ENCODE data around the gene ZFAND2A. TPM values are rescaled to one million over a fixed set of nuclear protein-coding genes. Genes with fewer than 3 reads are reported as not detected.
"Not testable (repeated sequence)": the region's sequence is repeated elsewhere in the genome, so short reads cannot be mapped to it uniquely, and the experiment has no call there.

Gene ZFAND2A
- total RNA-seq, 1 experiment from 2014 or later = 17.7 TPM

DNA sequence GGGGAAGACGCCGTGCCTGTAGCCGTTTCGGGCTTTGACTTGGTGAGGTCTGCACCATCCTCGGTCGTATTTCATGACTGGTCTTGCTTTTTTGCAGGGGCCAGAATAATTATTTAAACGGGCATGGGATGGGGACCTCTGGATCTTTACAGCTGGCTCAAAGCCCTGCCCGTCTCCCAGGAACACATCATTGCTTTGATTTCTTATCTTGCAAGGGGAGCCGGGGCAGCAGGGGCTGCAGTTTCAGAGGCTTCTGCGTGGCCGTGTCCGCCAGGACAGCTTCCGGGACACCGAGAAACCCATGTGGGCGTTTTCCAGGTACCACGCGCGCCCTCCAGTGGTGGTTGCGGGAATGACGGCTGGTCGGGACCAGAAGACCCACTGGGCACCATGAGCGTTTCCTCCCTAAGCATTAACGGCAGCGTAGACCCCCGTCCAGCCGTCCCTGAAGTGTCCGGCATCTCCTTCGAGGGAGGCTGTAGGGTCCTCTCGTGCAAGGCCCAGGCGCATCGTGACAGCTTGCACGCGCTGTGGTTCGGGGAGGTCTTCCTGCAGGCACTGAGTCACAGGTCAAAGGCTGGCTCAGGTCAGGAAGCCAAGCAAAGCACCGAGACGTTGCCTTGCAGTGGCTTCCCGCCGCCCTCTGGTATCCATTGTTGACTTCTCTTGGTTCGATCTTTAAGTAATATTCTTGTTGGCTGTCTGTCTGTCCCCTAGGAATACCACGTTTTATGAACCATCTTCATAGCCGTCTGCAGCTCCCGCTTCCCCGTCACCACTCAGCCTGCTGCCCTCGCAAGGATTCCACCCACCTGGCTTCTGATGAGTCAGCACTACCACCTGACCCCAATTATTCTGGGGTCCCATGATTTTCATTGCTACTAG lies 16.2 kb upstream of the ZFAND2A start:
- DNase-seq (ENCODE audit: low spot score) = peak; percentile 80
- in situ Hi-C loops (cut with HindIII; ENCODE audit: low sequenced_read_pairs) = loop anchor here (10.0 kb wide), 1 partner anchor 211 kb away; no protein-coding TSS in a partner anchor

DNA sequence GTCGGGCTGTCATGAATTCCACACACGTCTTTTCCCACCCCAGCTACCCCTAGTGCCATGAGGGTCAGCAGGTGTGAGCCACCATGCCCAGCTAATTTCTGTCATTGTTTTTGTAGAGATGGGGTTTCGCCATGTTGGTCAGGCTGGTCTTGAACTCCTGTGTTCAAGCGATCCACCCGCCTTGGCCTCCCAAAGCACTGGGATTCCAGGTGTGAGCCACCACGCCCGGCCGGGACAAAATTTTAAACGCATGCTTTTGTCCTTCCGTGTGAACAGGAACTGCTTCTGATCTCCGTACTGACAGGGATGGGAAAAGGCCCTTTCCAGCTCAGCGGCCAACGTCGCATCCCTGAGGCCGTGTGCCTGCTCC lies 15.6 kb upstream of the ZFAND2A start:
- DNase-seq (ENCODE audit: low spot score) = no peak
- in situ Hi-C loops (cut with HindIII; ENCODE audit: low sequenced_read_pairs) = loop anchor here (10.0 kb wide), 1 partner anchor 211 kb away; no protein-coding TSS in a partner anchor

DNA sequence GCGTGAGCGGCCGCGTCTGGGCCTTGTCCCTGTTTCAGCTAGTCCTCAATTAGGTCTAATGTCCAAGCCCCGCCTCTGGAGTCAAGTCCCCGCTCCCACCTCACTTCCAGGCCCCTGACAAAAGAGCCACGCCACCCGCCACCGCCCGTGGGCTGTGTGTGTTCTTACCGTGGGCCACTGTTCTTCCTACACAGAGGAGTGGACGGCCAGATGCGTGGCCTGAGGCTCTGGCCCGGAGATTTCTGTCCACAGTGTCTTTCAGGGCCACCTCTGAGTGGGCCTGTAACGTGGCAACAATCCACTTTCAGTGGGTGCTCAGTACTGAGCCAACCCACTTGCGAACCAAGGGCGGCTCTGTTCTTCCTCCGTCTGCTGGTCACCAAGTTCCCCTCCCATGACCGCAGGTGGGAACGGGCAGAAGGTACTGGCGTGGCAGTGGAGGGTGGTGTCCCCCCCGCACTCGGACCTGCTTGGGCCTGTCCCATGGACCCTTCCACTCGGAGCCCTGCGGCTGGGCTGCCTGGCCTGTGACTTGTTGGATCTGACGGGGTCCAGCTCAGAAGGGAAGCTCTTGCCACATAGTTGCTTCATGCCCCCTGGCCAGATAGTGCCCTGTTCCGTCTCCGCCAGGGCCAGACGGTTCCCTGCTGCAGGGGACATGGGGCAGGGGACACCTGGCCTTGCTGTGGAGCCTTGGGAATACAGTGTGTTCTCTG lies 15.0 kb upstream of the ZFAND2A start:
- no peak for DNase-seq (ENCODE audit: low spot score)
- in situ Hi-C loops (cut with HindIII; ENCODE audit: low sequenced_read_pairs) = loop anchor here (10.0 kb wide), 1 partner anchor 210 kb away; no protein-coding TSS in a partner anchor

DNA sequence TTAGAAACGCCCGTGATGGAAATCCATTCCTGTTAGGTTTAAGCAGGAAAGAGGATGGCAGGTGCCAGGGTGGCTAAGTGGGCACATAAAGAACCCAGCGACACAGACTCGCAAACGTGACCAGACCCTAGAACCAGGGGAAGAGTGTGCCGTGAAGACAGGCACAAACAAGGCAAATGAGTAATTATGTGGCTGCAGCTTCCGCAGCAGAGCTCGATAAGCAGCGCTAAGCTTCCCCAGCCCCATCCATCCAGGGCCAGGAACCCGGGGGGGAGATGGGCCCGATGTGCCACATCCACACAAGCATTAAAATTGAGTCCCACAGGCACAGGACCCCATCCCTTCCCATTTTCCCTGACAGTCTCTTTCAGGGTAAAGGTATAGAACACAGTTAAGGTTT lies 14.0 kb upstream of the ZFAND2A start:
- in situ Hi-C loops (cut with HindIII; ENCODE audit: low sequenced_read_pairs) = loop anchor here (10.0 kb wide), 1 partner anchor 209 kb away; no protein-coding TSS in a partner anchor
- DNase-seq (ENCODE audit: low spot score) = no peak

- no peak for DNase-seq (ENCODE audit: low spot score)
- in situ Hi-C loops (cut with HindIII; ENCODE audit: low sequenced_read_pairs) = loop anchor here (10.0 kb wide), 1 partner anchor 208 kb away; no protein-coding TSS in a partner anchor
Measured at GRCh38 chr7:1172666-1173523, 12.9 kb upstream of the ZFAND2A start.

DNA sequence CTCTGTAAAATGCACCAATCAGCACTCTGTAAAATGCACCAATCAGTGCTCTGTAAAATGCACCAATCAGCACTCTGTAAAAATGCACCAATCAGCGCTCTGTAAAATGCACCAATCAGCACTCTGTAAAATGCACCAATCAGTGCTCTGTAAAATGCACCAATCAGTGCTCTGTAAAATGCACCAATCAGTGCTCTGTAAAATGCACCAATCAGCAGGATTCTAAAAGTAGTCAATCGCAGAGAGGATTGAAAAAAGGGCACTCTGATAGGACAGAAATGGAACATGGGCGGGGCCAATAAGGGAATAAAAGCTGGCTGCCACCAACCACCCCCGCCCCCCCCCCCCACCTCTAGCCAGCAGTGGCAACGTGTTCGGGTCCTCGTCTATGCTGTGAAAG lies 11.5 kb upstream of the ZFAND2A start:
- in situ Hi-C loops (cut with HindIII; ENCODE audit: low sequenced_read_pairs) = loop anchor here (10.0 kb wide), 1 partner anchor 207 kb away; no protein-coding TSS in a partner anchor
- peak; percentile 17 for DNase-seq (ENCODE audit: low spot score)

DNA sequence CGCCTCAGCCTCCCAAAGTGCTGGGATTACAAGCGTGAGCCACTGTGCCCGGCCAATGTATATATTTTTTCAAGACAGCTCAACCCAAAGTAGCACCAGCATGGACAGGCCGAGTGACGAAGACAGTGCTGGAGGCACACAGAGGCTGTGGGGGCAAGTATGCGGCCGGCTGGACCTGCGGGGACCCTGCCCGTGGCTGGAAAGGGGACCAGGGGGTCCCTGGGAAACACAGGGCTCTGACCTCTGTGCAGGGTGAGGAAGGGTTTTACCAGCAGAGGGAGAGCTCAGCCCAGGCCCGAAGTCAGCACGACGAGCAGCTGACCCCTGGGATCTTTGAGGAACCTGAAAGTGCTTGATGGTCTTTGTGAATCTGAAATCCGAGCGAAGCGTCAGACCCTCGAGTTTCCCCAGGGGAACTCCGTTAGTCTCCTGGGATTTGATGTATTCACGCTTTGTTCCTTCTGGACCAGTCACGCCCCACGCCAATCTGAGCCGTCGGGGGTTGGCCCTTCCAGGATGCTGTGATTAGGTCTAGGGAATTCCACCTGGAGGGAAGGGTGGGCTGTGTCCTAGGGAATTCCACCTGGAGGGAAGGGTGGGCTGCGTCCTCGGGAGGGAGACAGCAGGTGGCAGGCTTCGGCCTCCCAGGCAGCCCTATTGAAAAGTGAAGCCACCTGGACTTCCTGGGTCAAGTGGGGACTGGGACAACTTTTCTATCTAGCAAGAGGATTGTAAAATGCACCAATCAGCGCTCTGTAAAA lies 10.9 kb upstream of the ZFAND2A start:
- in situ Hi-C loops (cut with HindIII; ENCODE audit: low sequenced_read_pairs) = loop anchor here (10.0 kb wide), 1 partner anchor 206 kb away; no protein-coding TSS in a partner anchor
- DNase-seq (ENCODE audit: low spot score) = no peak

DNA sequence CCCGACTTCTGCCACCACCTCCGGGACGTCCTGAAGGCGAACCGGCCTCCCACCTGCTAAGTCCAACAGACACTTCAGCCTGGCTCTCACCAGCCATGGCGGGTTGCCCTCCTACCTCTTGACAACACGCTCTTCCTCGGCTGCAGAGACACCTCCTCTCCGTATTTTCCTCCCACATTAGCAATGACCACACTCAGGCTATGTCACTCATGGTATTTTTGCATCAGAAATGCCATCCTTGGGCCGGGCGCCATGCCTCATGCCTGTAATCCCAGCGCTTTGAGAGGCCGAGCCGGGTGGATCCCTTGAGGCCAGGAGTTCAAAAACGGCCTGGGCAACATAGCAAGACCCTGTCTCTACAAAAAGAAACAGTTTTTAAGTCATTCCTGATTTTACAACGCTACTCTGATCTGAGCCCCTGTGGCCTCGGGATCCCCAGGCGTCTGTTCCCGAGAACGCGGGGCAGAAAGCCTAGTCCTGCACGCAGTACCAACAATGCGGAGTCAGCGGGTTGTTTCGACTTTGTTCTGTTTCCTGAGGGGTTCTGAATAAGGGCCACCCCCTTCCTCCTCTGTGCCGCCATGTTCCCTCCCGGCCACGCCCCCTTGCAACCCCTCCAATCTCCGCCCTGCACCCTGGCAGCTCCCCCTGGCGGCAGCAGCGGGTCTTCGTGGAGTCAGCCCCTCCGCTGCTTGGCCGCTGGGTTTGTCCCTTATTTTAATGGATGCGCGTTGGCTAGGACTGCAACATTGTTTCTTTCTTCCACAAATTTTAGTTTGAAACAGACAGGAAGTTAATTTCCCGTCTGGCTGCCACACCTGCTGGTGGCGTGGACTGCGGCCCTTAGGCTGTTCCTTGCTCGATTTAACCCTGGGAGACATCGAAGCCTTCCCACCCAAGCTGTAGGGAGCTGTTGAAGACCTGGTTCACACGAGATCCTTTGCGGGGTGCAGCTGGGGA lies 9.7 kb upstream of the ZFAND2A start:
- in situ Hi-C loops (cut with HindIII; ENCODE audit: low sequenced_read_pairs) = loop anchor here (10.0 kb wide), 1 partner anchor 205 kb away; no protein-coding TSS in a partner anchor

GRCh38 chr7:1168422-1168821 lies 8.4 kb upstream of the ZFAND2A start:
- in situ Hi-C loops (cut with HindIII; ENCODE audit: low sequenced_read_pairs) = no loop called here
- DNase-seq (ENCODE audit: low spot score) = no peak

More for the DNA sequence above, 9.7 kb upstream of the ZFAND2A start:
- DNase-seq (ENCODE audit: low spot score) = peak; percentile 62

- DNase-seq (ENCODE audit: low spot score) = no peak
- in situ Hi-C loops (cut with HindIII; ENCODE audit: low sequenced_read_pairs) = no loop called here
Measured at GRCh38 chr7:1164436-1164835, 4.4 kb upstream of the ZFAND2A start.

DNA sequence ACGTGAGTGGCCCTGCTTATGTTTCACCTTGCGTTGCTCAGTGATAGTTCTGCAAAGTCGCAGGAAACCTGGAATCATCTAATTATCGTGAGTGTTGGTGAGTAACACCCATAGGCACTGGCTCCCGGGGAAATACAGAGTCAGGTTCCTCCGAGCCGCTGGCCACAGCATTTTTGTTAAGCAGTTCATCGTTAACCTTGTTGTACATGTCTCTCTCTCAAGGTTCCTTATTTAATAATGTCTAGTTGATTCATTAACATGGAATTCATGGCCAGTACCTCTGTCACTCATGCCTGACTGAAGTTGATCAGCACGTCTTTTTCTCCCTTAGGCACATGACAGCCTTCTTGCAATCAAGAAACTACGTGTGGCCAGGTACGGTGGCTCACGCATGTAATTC lies 3.1 kb upstream of the ZFAND2A start:
- in situ Hi-C loops (cut with HindIII; ENCODE audit: low sequenced_read_pairs) = no loop called here
- DNase-seq (ENCODE audit: low spot score) = no peak

GRCh38 chr7:1160670-1161021 lies 650 bp upstream of the ZFAND2A start:
- in situ Hi-C loops (cut with HindIII; ENCODE audit: low sequenced_read_pairs) = no loop called here
- DNase-seq (ENCODE audit: low spot score) = no peak

GRCh38 chr7:1159231-1159630 lies 765 bp downstream of the ZFAND2A start:
- in situ Hi-C loops (cut with HindIII; ENCODE audit: low sequenced_read_pairs) = not testable (repeated sequence)

GRCh38 chr7:1158203-1159126 lies 1.5 kb downstream of the ZFAND2A start:
- in situ Hi-C loops (cut with HindIII; ENCODE audit: low sequenced_read_pairs) = no loop called here
- DNase-seq (ENCODE audit: low spot score) = no peak

More at GRCh38 chr7:1159231-1159630, 765 bp downstream of the ZFAND2A start:
- not testable (repeated sequence) for DNase-seq (ENCODE audit: low spot score)

DNA sequence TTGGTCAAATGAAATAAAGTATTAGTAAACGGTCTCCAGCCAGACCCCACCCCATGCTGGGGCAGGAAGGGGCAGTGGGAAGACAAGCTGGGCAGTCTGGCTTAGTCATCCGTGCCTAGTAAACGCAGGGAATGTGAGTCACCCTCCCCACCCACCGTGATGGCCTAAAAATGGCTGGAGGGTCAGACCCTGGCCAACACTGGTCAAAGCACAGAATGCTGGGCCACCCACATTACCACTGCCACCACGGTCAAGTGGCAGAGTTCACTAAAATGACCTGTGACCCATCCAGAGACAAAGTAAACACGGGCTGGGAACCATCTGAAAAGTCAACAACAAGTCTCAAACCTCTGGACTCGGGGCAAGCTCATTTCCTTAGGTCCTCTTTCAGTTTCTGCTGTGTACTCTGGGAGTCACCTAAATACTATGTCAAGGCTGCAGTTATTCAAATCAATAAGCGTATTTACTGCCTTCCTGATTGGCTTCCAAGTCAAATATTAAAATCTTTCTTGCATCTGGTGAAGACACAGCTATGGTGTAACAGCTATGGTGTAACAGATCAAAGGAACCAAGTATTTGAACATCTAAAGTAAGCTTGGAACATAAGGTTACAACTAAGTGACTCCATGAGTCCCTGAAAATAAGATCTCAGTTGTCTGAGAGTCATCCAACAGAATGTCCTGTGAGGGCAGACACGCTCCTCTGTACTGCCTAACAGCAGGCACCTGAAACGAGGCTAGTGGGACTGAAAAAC lies 3.0 kb downstream of the ZFAND2A start:
- in situ Hi-C loops (cut with HindIII; ENCODE audit: low sequenced_read_pairs) = no loop called here
- no peak for DNase-seq (ENCODE audit: low spot score)
